ENCODE data around the gene C6orf15. TPM values are rescaled to one million over a fixed set of nuclear protein-coding genes. Genes with fewer than 3 reads are reported as not detected.

C6orf15 gene
- total RNA-seq, 1 donor from 2014 or later, result not detected

Small RNA genes within 50 kb of the gene (small RNA-seq; reads per million reads assigned to genes)
- gene POLR2LP1 (ENCODE audit: low replicate concordance), result not detected
- 0.13 reads per million for gene RNU6-1133P (ENCODE audit: low replicate concordance)

Other genes starting within 250 kb of the C6orf15 start
- 147 TPM for gene DDR1, start 228.1 kb downstream of the C6orf15 start, total RNA-seq
- gene GTF2H4, start 204.4 kb downstream of the C6orf15 start, total RNA-seq, result 20.7 TPM
- 23.4 TPM for gene VARS2, start 198.3 kb downstream of the C6orf15 start, total RNA-seq
- gene SFTA2, start 180.4 kb downstream of the C6orf15 start, total RNA-seq, result not detected
- gene MUCL3, start 171.6 kb downstream of the C6orf15 start, total RNA-seq, result not detected
- gene MUC21, start 128.9 kb downstream of the C6orf15 start, total RNA-seq, result not detected
- not detected for gene MUC22, start 102.1 kb downstream of the C6orf15 start, total RNA-seq
- gene PSORS1C1, start 2.2 kb upstream of the C6orf15 start, total RNA-seq, result not detected
- gene CDSN, start 7.9 kb upstream of the C6orf15 start, total RNA-seq, result not detected
- gene PSORS1C2, start 26.5 kb upstream of the C6orf15 start, total RNA-seq, result not detected
- gene CCHCR1, start 45.2 kb upstream of the C6orf15 start, total RNA-seq, result 6.1 TPM
- gene TCF19, start 46.0 kb upstream of the C6orf15 start, total RNA-seq, result 3.4 TPM
- gene POU5F1, start 58.1 kb upstream of the C6orf15 start, total RNA-seq, result not detected
- gene HLA-C, start 159.5 kb upstream of the C6orf15 start, total RNA-seq, result 3.2 TPM
- 15.2 TPM for gene HLA-B, start 244.6 kb upstream of the C6orf15 start, total RNA-seq

Data from temporal lobe (tissue), 2 donors.